Bronchial epithelial cell (primary cell): ENCODE data around the gene DUOX2. TPM values are rescaled to one million over a fixed set of nuclear protein-coding genes. Genes with fewer than 3 reads are reported as not detected.

Source experiments
- DNase-seq: peaks from one replicate; pipeline ENCODE4 v3.0.0-alpha.2; 2010; ENCODE audit warnings: low read depth
- FAIRE-seq: peaks from 2 replicates; lab custom pipeline; 2011; peaks lifted over from hg19 to GRCh38; lab: Jason Lieb, UNC
- H3K27me3 ChIP-seq: 2 replicates; pipeline ENCODE4 v1.5.1; 2011; ENCODE audit warnings: low read length; ENCODE audit not compliant: control insufficient read depth, insufficient read depth
- H3K36me3 ChIP-seq: 2 replicates; pipeline ENCODE4 v1.5.1; 2011; ENCODE audit warnings: low read length; ENCODE audit not compliant: control insufficient read depth, insufficient read depth
- H3K4me3 ChIP-seq: 2 replicates; pipeline ENCODE4 v1.5.1; 2011; ENCODE audit warnings: mild to moderate bottlenecking, low read depth, low read length, control low read depth
- CTCF ChIP-seq: IDR thresholded peaks from 2 replicates; pipeline ENCODE4 v1.5.1; 2011; ENCODE audit warnings: mild to moderate bottlenecking, moderate library complexity, low read length, control low read depth, inconsistent platforms; ENCODE audit not compliant: insufficient read depth, severe bottlenecking
- total RNA-seq: library from RNA; depleted of rRNA; stranded (reverse); fragments of >200 nt; gene quantifications from 2 replicates; pipeline ENCODE4 v1.2.1, GENCODE V29; 2014

The DUOX2 gene
- total RNA-seq, 1 donor from 2014 or later: 1.1 TPM

- Histone ChIP-seq H3K27me3 (peaks cover 9% of the 10 kb centered on the region), H3K36me3 (peaks cover 6% of the 10 kb centered on the region), H3K4me3 (no peak overlapping the region)
- no peak for TF ChIP-seq CTCF
- DNase-seq (no peak), FAIRE-seq (peak; percentile 94)
Measured at GRCh38 chr15:45121020-45121419, 7.0 kb upstream of the DUOX2 start.

GRCh38 chr15:45120081-45120972, 6.4 kb upstream of the DUOX2 start:
- TF ChIP-seq CTCF: no peak
- DNase-seq: no peak
- peaks cover 16% of the 10 kb centered on the region for H3K27me3 ChIP-seq
- no peak overlapping the region for H3K4me3 ChIP-seq
- peak; percentile 68 for FAIRE-seq
- peaks cover 6% of the 10 kb centered on the region for H3K36me3 ChIP-seq

- no peak for FAIRE-seq
- DNase-seq: no peak
- H3K27me3 ChIP-seq: peaks cover 29% of the 10 kb centered on the region
- H3K4me3 ChIP-seq: no peak overlapping the region
- peaks cover 6% of the 10 kb centered on the region for H3K36me3 ChIP-seq
- TF ChIP-seq CTCF: no peak
Measured at GRCh38 chr15:45118996-45119395, 5.0 kb upstream of the DUOX2 start.

GRCh38 chr15:45118131-45118588, 4.2 kb upstream of the DUOX2 start:
- DNase-seq (peak; percentile 77), FAIRE-seq (no peak)
- peaks cover 6% of the 10 kb centered on the region for H3K36me3 ChIP-seq
- H3K4me3 ChIP-seq: no peak overlapping the region
- TF ChIP-seq CTCF: peak; percentile 99
- H3K27me3 ChIP-seq: peaks cover 37% of the 10 kb centered on the region

GRCh38 chr15:45117308-45118130, 3.5 kb upstream of the DUOX2 start:
- Histone ChIP-seq H3K36me3 (peaks cover 6% of the 10 kb centered on the region), H3K27me3 (peaks cover 44% of the 10 kb centered on the region), H3K4me3 (no peak overlapping the region)
- DNase-seq (no peak), FAIRE-seq (no peak)
- no peak for TF ChIP-seq CTCF
